ENCODE results near the gene NAGLU.
"Not testable (repeated sequence)": the region's sequence is repeated elsewhere in the genome, so short reads cannot be mapped to it uniquely, and the experiment has no call there.

The NAGLU gene

DNA sequence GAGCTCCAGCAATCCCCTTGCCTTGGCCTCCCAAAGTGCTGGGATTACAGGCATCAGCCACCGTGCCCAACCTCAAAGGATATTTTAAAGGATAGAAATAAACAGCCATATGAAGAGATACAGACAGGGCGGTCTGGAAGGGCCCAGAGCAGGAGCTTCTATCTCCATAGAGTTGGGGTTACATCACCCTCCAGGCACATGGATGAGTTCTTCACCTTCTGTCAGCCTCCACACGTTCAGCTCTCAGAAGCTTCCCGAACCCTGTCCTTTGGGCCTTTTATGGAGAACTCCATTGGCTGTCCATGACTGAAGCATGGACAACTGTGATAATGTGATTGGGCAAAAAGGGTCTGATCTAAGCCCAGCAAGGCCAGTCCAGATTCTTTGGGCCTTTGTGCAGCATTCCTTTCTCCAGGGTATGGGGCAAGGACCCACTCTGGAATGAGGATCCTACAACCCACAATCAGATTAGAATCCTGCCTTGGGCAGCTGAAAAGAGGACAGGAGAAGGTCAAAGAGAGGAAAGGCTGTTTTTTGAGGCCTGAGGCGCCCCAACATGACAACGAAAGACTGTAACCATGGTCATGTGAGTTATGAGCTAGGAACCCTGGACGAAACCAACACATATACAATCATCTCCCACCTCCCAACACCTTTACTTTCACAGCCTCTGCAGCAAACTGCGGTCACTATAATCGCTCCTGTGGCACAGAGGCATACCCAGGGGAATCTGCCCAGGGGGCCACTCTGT is 9.9 kb downstream of the NAGLU start:
- DNase-seq: not testable (repeated sequence)

DNA sequence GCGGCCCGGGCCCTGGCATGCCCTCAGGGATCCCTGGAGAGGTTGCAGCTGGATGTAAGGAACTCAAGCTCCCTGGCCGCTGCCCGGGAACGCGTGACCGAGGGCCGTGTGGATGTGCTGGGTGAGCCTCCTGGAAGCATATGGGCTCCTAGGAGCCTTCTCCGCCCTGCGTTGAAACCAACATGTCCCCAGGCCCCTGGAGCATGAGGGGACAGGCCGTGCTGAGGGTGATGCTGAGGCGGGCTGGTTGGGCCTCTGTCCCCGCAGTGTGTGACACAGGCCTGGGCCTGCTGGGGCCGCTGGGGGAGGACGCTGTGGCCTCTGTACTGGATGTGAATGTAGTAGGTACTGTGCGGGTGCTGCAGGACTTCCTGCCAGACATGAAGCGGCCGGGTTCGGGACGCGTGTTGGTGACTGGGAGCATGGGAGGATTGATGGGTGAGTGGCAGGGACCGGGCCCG is 11.0 kb downstream of the NAGLU start:
- no peak for DNase-seq

DNA sequence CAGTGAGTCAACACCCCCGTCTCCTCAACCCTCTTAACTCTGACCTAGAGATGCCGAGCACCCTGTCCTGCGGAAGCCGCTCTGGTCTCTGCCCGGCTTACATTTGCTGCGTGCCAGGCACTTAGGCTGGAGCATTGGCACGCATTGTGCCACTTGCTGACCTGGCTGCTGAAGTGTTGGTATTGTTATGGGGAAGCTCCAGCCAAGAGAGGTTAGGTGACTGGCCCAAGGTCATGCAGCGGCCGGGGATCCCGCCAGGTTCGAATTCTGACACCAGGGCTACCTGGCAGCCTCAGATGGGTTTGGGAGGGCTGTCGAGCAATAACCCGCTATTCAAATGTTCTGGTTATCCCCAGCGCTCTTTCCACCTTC is 11.6 kb downstream of the NAGLU start:
- DNase-seq: no peak

DNA sequence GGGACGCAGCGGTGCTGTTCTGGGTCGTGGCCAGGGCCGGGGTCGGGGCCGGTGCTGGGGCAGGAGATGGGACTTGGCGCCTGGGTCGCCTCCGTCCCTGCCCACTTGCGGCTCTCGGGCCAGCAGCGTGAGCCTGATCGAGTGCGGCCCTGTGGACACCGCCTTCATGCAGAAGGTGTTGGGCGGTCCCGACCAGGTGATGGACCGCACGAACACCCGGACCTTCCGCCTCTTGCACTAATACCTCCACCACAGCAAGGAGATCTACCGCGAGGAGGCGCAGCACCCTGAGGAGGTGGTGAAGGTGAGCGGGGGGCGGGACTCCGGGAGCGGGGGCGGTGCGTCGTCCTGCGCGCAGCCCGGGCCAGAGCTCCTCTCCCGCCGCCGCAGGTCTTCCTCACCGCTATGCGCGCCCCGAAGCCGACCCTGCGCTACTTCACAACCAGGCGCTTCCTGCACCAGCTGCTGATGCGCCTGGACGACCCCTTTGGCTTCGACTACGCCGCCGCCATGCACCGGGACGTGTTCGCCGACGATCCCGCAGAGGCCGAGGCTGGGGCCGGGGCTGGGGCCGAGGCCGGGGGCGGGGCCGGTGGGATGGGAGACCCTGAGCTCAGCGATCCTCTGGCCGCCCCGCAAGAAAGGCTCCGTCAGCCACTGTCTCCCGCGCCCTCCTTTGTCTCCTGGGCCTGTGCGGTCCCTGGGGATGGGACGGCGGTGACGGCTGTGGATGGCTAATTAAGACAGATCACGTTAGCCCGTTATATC is 12.2 kb downstream of the NAGLU start:
- DNase-seq: peak; percentile 79

DNA sequence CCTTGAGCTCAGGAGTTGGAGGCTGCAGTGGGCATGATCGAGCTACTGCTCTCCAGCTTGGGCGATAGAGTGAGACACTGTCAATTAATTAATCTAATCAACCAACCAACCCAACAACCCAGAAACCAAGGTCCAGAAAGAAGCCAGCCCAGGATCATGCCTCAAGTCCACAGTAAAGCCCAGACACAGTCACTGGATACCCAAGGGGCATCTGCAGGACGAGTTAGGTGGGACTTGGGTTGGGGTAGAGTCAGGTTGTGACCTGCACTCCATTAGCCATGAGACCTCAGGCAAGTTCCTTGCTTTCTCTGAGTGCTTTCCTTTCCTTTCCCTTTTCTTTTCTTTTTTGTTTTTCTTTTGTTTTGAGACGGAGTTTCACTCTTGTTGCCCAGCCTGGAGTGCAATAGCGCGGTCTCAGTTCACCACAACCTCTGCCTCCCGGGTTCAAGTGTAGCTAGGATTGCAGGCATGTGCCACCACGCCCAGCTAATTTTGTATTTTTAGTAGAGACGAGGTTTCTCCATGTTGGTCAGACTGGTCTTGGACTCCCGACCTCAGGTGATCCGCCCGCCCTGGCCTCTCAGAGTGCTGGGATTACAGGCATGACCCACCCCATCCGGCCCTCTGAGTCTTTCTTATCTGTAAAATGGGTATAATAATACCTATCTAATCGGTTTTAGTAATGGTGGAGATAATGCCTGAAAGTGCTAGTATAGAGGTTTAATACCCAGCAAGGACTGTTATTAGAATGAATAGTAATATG is 13.1 kb downstream of the NAGLU start:
- DNase-seq: no peak

DNA sequence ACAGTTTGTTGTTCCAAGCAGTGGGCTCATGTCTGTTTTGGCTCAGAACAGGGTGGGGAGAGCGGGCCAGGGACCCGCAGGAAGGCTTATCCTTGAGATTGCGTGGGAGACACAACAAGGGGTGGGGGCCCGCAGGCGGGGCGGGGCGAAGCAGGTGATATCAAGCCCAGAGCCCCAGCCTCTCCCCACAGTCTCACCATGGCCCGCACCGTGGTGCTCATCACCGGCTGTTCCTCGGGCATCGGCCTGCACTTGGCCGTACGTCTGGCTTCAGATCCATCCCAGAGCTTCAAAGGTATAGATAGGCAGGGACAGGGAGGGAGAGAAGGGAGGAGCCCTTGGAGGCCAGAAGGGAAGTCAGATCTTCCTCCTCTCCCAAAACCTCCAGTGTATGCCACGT is 16.7 kb downstream of the NAGLU start, which contains the start of gene HSD17B1:
Gene HSD17B1 (plus strand): TSS at position 188 of the 400 bp plus-strand sequence. CDS start 11 bp downstream, at position 199.
- DNase-seq: not testable (repeated sequence)

DNA sequence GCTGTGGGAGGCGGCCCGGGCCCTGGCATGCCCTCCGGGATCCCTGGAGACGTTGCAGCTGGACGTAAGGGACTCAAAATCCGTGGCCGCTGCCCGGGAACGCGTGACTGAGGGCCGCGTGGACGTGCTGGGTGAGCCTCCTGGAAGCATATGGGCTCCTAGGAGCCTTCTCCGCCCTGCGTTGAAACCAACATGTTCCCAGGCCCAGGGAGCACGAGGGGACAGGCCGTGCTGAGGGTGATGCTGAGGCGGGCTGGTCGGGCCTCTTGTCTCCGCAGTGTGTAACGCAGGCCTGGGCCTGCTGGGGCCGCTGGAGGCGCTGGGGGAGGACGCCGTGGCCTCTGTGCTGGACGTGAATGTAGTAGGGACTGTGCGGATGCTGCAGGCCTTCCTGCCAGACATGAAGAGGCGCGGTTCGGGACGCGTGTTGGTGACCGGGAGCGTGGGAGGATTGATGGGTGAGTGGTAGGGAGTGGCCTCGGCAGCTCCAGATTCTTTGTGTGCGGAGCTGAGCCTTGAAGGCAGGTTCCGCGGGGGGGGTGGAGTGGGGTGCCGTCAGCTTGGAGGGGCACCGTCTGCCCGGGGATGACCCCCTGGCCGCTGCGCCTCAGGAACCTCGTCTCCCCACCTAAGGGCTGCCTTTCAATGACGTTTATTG is 17.2 kb downstream of the NAGLU start:
- no peak for DNase-seq

DNA sequence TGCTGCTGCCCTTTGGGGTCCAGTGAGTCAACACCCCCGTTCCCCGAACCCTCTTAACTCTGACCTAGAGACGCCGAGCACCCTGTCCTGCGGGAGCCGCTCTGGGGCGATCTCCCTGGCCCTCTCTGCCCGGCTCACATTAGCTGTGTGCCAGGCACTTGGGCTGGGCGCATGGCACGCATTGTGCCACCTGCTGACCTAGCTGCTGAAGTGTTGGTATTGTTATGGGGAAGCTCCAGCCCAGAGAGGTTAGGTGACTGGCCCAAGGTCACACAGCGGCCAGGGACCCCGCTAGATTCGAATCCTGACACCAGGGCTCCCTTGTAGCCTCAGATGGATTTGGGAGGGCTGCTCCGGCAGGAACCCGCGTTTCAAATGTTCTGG is 17.8 kb downstream of the NAGLU start:
- DNase-seq: no peak

DNA sequence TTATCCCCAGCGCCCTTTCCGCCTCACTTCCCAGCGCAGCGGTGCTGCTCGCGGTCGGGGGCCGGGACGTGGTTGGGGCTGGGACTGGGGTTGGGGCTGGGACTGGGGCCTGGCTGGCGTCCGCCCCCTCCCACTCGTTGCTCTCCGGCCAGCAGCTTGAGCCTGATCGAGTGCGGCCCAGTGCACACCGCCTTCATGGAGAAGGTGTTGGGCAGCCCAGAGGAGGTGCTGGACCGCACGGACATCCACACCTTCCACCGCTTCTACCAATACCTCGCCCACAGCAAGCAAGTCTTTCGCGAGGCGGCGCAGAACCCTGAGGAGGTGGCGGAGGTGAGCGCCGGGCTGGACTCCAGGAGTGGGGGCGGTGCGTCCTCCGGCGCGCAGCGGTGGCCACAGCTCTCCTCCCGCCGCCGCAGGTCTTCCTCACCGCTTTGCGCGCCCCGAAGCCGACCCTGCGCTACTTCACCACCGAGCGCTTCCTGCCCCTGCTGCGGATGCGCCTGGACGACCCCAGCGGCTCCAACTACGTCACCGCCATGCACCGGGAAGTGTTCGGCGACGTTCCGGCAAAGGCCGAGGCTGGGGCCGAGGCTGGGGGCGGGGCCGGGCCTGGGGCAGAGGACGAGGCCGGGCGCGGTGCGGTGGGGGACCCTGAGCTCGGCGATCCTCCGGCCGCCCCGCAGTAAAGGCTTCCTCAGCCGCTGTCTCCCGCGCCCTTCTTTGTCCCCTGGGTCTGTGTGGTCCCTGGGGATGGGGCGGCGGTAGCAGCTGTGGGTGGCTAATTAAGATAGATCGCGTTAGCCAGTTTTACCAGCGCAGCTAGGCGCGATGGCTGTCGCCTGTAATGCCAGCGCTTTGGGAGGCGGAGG is 18.4 kb downstream of the NAGLU start:
- peak; percentile 85 for DNase-seq

DNA sequence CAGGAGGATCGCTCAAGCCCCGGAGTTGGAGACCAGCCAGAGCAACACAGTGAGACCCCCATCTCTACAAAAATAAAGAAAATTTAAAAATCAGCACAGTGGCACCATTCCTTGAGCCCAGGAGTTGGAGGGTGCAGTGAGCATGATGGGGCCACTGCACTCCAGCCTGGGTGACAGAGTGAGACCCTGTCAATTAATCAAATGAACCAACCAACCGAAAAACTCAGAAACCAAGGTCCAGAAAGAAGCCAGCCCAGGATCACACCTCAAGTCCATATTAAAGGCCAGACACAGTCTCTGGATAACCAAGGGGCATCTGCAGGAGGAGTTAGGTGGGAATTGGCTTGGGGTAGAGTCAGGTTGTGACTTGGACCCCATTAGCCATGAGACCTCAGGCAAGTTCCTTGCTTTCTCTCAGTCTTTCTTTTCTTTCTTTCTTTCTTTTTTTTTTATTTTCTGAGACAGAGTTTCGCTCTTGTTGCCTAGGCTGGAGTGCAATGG is 19.1 kb downstream of the NAGLU start:
- no peak for DNase-seq

DNA sequence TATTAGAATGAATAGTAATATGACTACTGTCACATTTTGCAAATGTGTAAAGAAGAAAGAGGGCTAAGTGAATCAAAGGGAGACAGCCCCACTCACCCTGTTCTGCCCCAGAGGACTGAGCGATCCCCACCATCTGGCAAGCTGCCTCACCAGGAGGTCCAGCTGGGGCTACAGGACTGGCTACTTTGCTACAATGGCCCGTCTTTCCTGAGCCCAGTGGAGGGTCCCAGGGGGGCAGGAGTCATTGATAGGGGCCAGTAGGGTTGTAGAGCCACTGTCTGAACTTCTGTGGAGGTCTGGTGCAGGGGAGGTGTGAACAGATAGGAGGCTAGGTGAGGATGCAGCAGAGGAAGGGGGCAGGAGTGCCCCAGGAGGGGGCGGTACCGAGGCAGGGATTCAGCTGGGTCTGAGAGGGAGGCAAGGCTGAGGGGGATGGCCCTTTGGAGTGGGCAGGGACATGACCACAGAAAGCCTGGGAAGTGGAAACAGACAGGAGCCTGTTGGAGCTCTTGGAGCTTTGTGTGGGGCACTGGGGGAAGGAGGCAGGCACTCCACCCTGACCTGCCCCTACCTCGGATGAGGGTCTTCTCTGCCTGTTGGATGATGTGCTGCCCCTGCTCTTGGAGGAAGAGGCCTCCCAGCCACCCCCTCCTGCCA is 20.0 kb downstream of the NAGLU start:
- DNase-seq: not testable (repeated sequence)

DNA sequence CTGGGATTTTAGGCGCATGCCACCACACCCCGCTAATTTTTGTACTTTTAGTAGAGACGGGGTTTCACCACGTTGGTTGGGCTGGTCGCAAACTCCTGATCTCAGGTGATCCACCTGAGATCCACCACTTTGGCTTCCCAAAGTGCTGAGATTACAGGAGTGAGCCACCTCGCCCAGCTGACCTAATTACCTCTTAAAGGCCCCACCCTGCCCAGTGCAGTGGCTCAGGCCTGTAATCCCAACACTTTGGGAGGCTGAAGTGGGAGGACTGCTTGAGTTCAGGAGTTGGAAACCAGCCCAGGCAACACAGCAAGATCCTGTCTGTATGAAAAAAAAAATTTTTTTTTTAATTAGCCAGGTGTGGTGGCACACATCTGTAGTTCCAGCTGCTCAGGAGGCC is 23.0 kb downstream of the NAGLU start:
- no peak for DNase-seq

DNA sequence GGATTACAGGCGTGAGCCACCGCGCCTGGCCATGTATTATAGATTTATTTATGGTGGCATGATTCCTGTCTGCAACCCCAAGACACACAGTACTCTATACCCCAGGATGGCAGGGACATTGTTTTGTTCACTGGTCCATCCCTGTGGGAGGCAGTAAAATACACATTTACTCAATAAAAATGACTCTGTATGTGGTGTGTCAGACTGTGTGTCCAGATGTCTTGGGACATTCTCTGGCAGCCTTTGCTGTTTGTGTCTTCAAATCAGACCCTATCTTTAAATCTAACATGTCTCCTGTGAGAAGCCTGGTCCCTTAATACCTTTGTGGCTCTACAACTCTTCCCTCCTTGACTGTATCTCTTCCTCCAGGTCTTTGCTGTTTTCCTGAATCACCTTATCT is 24.2 kb downstream of the NAGLU start:
- DNase-seq: no peak

DNA sequence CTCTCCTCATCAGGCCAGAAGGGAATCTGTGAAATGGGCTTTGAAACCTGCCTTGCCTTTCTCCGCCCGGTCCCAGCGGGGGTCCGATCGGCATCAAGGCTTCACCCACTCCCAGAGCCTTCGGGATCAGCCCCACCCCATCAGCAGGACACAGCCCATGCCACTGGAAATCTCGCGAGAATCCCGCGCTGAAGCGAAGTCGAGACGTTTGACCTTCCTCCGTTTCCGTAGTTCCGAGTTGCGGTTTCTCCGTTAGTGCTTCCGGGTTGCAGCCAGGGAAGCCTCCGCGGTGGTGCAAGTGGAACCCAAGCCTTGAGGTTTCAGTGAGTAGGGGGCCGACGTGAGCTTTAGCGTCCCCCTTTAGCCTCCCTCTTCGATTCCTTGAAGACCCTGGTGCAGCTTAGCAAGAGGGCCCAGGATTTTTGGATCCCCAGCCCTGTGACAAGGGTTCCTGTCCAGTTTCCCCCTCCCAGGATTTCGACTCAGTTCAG is 25.9 kb downstream of the NAGLU start, which contains the start of gene COASY:
Gene COASY (plus strand): TSS at position 252 of the 491 bp plus-strand sequence. CDS start 475 bp downstream, outside the sequence.
- DNase-seq: peak; percentile 96

DNA sequence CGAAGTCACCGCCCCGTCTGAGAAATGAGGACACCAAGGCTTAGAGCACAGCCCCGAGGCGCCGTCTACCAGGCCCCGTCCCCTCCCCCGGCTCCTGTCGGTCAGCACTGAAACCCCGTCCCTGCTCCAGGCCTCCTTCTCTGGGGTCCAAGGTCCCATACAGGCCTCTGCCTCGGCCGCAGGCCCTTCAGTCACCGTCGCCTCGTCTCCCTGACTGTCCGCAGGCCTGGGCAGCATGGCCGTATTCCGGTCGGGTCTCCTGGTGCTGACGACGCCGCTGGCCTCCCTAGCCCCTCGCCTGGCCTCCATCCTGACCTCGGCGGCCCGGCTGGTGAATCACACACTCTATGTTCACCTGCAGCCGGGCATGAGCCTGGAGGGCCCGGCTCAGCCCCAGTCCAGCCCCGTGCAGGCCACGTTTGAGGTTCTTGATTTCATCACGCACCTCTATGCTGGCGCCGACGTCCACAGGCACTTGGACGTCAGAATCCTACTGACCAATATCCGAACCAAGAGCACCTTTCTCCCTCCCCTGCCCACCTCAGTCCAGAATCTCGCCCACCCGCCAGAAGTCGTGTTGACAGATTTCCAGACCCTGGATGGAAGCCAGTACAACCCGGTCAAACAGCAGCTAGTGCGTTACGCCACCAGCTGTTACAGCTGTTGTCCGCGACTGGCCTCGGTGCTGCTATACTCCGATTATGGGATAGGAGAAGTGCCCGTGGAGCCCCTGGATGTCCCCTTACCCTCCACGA is 26.5 kb downstream of the NAGLU start:
- no peak for DNase-seq

DNA sequence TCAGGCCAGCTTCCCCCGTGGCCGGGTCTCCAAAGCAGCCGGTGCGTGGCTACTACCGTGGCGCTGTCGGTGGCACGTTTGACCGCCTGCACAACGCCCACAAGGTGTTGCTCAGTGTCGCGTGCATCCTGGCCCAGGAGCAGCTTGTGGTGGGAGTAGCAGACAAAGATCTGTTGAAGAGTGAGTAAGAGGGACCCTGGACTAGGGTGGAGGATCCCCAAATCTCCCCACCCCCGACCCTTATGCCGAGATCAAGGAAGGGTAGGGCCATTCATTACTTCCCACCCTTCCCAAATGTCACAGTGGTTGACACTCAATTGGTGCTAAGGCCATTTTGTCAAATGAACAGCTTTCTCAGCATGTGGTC is 27.1 kb downstream of the NAGLU start:
- DNase-seq: no peak

DNA sequence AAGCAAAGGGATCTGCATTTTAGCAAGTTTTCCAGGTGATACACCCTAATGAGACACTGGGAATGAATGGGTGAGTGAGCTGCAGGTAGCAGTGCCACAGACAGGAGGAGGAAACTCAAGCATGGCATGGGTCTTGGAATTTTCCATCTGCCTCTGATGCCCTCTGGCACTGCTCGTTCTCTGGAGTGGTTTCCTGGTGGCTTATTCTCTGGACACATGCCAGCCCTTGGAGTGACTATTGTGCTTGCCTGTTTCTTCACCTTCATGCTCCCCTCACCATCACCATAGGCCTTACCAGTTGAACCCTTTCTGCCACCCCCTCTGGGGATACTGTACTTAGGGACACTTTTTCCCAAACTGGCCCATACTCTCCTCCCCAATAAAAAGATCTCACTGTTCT is 27.5 kb downstream of the NAGLU start:
- DNase-seq: no peak

DNA sequence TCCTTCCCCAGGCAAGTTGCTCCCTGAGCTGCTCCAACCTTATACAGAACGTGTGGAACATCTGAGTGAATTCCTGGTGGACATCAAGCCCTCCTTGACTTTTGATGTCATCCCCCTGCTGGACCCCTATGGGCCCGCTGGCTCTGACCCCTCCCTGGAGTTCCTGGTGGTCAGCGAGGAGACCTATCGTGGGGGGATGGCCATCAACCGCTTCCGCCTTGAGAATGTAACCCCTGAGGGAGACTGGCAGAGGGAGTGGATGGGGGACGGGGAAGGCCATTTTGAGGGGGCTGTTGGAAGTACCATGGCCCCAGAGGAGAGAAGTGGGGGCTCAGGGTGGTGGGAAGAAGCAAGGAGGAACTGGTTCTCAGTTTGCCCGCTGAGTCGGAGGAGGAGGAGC is 27.9 kb downstream of the NAGLU start:
- DNase-seq: no peak

DNA sequence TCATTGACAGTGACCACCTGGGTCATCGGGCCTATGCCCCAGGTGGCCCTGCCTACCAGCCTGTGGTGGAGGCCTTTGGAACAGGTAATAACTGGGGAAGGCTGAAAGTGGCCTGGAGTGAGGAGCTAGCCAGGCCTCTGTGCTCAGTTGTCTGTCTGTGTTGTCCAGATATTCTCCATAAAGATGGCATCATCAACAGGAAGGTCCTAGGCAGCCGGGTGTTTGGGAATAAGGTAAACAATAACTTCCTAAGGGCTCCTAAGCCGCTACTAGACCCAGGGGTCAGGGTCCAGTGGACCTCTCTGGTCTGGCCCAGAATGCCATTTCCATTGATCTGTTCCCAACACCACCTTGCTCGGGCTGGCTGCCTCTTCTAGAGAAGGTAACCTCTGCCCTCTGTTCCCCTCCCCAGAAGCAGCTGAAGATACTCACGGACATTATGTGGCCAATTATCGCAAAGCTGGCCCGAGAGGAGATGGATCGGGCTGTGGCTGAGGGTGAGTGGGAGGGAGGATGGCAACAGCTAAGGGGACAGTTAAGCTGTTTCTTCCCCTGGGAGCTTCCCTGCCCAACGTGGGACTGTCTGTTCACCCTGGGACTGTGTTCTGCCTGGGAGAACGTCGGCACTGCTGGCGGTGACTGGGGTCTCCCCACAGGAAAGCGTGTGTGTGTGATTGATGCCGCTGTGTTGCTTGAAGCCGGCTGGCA is 28.9 kb downstream of the NAGLU start:
- DNase-seq: no peak
